HL-60 (cell line): ENCODE measurements around the gene ANTXR1.

Experiments
- DNase-seq, 2 experiments: peaks; one replicate each; pipeline ENCODE4 v3.0.0-alpha.2; 2010 to 2020; ENCODE audit warnings: low read depth in 1 of 2, low spot score in 1 of 2
- H3K27ac ChIP-seq: fragments of 250-450 bp; sonication (Bioruptor Pico); replicated peaks from 2 replicates; pipeline ENCODE4 v1.5.1; 2020; ENCODE audit warnings: mild to moderate bottlenecking, moderate library complexity
- H3K27me3 ChIP-seq: fragments of 250-450 bp; sonication (Bioruptor Pico); 2 replicates; pipeline ENCODE4 v1.5.1; 2021; ENCODE audit warnings: mild to moderate bottlenecking, moderate library complexity; ENCODE audit not compliant: insufficient read depth, poor library complexity, severe bottlenecking
- H3K4me3 ChIP-seq: replicated peaks from 2 replicates; pipeline ENCODE4 v1.5.1; 2011; ENCODE audit warnings: mild to moderate bottlenecking, control low read depth, low read length; ENCODE audit not compliant: insufficient read depth
- CTCF ChIP-seq: IDR thresholded peaks from one replicate; pipeline ENCODE4 v1.5.1; 2011; ENCODE audit warnings: low read length, control low read depth, inconsistent platforms; ENCODE audit not compliant: insufficient read depth
- GABPA ChIP-seq: IDR thresholded peaks from 2 replicates; pipeline ENCODE4 v1.6.1; 2012; ENCODE audit warnings: low read depth
- POLR2AphosphoS5 ChIP-seq: IDR thresholded peaks from 2 replicates; pipeline ENCODE4 v1.6.1; 2012; ENCODE audit warnings: low read depth
- REST ChIP-seq: IDR thresholded peaks from 2 replicates; pipeline ENCODE4 v1.6.1; 2012; ENCODE audit warnings: low read depth; ENCODE audit not compliant: insufficient replicate concordance
- SPI1 ChIP-seq: IDR thresholded peaks from 2 replicates; pipeline ENCODE4 v1.6.1; 2012; ENCODE audit warnings: low read depth, mild to moderate bottlenecking, borderline replicate concordance

The ANTXR1 gene

GRCh38 chr2:69080071-69080470, 67.1 kb downstream of the ANTXR1 start:
- no peak overlapping the region for H3K27ac ChIP-seq
- TF ChIP-seq SPI1 (peak; percentile 13; the same call in 1 of the 2 replicates), POLR2AphosphoS5 (no peak)
- no peak for DNase-seq

GRCh38 chr2:69081001-69081580, 68.1 kb downstream of the ANTXR1 start:
- no peak overlapping the region for H3K27ac ChIP-seq
- DNase-seq: no peak
- no peaks in the 10 kb centered on the region for H3K27me3 ChIP-seq
- TF ChIP-seq GABPA (no peak), REST (no peak), POLR2AphosphoS5 (no peak), CTCF (no peak), SPI1 (no peak)
- no peak overlapping the region for H3K4me3 ChIP-seq

More at GRCh38 chr2:69080071-69080470, 67.1 kb downstream of the ANTXR1 start:
- Histone ChIP-seq H3K4me3 (no peak overlapping the region), H3K27me3 (no peaks in the 10 kb centered on the region)

- TF ChIP-seq SPI1 (no peak), GABPA (no peak), REST (no peak), CTCF (no peak), POLR2AphosphoS5 (no peak)
- Histone ChIP-seq H3K27me3 (no peaks in the 10 kb centered on the region), H3K4me3 (no peak overlapping the region), H3K27ac (no peak overlapping the region)
- no peak for DNase-seq
Measured at GRCh38 chr2:69081757-69082156, 68.8 kb downstream of the ANTXR1 start.

- TF ChIP-seq POLR2AphosphoS5: no peak
- TF ChIP-seq CTCF: no peak
- TF ChIP-seq SPI1: no peak
- no peak for TF ChIP-seq REST
- no peak for TF ChIP-seq GABPA
- Histone ChIP-seq H3K4me3 (no peak overlapping the region), H3K27me3 (no peaks in the 10 kb centered on the region), H3K27ac (no peak overlapping the region)
- DNase-seq: no peak
Measured at GRCh38 chr2:69082430-69082997, 69.5 kb downstream of the ANTXR1 start.
